A673 (cell line): ENCODE measurements around the gene LRBA.

ENCODE experiments used
- CTCF ChIP-seq: fragments of 300-800, 200-600 bp; sonication (generic); conservative IDR thresholded peaks from 2 replicates; pipeline ENCODE4 v1.5.1; 2017; ENCODE audit warnings: low read depth, mild to moderate bottlenecking, antibody characterized with exemption, low read length, moderate library complexity, mixed read lengths
- EZH2 ChIP-seq: fragments of 200-600 bp; sonication (generic); IDR thresholded peaks from 2 replicates; pipeline ENCODE4 v1.6.1; 2017; ENCODE audit warnings: borderline replicate concordance, low read depth, mild to moderate bottlenecking, mixed read lengths, antibody characterized with exemption, low read length; ENCODE audit not compliant: poor library complexity, severe bottlenecking

- TF ChIP-seq EZH2 (no peak), CTCF (no peak)
Measured at GRCh38 chr4:150358691-150359090, 656.4 kb downstream of the LRBA start.
